ENCODE measurements around the gene PADI4.

Gene PADI4, protein sequence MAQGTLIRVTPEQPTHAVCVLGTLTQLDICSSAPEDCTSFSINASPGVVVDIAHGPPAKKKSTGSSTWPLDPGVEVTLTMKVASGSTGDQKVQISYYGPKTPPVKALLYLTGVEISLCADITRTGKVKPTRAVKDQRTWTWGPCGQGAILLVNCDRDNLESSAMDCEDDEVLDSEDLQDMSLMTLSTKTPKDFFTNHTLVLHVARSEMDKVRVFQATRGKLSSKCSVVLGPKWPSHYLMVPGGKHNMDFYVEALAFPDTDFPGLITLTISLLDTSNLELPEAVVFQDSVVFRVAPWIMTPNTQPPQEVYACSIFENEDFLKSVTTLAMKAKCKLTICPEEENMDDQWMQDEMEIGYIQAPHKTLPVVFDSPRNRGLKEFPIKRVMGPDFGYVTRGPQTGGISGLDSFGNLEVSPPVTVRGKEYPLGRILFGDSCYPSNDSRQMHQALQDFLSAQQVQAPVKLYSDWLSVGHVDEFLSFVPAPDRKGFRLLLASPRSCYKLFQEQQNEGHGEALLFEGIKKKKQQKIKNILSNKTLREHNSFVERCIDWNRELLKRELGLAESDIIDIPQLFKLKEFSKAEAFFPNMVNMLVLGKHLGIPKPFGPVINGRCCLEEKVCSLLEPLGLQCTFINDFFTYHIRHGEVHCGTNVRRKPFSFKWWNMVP

DNA sequence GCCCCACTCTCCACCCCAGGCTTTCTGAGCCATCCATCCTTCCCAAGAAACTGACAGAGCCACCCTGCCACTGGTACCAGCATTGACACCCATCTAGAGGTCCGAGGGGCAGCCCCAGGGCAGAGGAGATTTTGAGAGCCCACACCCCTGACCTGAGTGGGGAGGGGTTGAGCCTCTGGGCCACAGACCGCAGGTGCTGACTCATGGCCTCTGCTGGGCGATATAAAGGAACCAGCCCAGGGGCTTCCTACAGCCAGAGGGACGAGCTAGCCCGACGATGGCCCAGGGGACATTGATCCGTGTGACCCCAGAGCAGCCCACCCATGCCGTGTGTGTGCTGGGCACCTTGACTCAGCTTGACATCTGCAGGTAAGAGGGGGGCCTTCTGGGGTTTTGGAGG lies at the start of gene PADI4:
TSS of gene PADI4 (plus strand) at position 252 of the 400 bp plus-strand sequence. CDS start at position 278, 26 bp downstream.
- DNase-seq (ENCODE audit: low read depth in 1 of 2, low spot score in 1 of 2), result no peak

DNA sequence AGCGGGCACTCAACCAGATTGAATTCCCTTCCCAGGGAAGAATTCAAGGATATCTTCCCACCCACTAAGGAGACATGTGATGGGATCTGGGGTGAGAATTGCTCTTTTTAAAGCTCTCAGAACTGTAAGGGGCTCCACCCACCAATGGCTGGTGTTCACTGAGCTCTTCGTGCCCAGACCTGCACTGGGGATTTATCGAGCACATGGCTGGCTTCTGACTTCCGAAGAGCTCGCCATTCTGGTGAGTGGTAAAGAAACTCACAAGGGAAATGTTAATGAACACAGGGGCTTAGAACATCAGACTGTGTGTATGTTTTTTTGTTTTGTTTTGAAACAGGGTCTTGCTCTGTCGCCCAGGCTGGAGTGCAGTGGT lies 49.3 kb upstream of the PADI4 start:
- DNase-seq (ENCODE audit: low read depth in 1 of 2, low spot score in 1 of 2), result no peak

DNA sequence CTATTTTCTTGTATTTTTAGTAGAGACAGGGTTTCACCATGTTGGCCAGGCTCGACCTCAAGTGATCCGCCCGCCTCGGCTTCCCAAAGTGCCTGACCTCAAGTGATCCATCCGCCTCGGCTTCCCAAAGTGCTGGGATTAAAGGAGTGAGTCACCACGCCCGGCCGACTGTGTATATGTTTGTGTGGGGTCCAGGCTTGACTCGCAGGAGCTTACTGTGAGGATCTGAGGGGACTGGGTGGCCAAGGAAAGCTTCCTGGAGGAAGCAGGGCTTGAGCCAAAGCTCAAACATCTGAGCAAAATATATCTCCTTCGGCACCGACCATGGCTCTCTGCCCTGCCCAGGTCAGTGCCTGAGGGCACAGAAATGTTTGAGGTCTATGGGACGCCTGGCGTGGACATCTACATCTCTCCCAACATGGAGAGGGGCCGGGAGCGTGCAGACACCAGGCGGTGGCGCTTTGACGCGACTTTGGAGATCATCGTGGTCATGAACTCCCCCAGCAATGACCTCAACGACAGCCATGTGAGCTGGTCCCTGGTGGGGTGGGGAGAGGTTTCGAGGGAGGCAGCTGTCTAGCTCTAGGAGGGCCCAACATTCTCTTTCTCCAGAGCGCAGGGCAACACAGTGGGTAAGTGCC lies 48.6 kb upstream of the PADI4 start:
- no peak for DNase-seq (ENCODE audit: low read depth in 1 of 2, low spot score in 1 of 2)

DNA sequence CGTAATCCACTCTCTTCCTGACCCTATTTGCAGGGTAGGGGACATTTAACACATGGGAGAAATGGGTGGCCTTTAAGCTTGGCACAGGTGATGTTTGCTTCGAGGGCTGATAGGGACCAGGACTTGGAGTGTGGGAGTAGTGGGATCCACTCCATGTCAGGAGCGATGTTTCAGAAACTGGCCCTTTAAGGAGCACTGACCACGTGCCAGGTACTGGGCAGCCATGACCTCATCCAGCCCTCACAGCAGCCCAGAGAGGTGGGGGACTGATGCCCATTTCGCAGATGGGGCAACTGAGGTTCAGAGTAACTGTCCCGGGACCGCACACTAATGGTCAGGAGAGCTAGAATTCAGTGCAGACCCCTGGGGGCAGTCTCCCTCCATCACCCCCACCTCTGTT lies 47.7 kb upstream of the PADI4 start:
- DNase-seq (ENCODE audit: low read depth in 1 of 2, low spot score in 1 of 2), result no peak

DNA sequence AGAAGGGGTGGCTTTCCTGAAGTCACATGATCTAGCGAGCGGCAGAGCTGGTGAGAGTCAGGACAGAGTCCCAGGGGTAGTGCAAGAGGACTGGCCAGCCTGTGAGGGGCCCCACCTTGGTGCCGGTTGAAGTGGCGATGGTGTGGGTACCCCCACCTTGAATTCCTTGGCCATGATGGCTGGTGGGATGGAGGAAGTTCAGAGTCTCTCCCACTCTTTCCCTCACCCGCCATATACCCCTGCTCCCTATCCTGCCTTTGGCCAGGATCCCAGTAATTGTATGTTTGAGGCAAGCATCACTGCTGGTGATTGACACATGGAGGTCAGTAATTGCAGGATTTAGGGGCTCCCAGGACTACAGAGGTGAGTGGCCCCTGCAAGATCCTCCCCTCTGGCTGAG lies 47.3 kb upstream of the PADI4 start:
- DNase-seq (ENCODE audit: low read depth in 1 of 2, low spot score in 1 of 2), result no peak

DNA sequence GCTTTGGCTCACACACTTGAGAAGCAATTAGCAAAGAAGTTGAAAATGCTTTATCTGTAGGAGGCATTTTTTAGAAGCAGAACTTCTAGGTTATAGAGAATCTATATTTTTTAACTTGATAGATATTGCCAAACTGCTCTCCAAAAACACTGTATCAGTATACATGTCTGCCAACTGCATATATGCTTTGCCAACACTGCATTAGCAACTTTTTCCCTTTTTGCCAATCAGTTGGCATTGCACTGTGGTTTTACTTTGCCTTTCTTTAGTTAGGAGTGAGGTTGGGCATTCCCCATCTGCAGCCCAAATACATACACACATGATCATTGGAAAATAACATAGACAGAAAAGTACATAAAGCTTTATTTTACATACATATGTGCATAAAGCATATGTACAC lies 44.1 kb upstream of the PADI4 start:
- no peak for DNase-seq (ENCODE audit: low read depth in 1 of 2, low spot score in 1 of 2)

DNA sequence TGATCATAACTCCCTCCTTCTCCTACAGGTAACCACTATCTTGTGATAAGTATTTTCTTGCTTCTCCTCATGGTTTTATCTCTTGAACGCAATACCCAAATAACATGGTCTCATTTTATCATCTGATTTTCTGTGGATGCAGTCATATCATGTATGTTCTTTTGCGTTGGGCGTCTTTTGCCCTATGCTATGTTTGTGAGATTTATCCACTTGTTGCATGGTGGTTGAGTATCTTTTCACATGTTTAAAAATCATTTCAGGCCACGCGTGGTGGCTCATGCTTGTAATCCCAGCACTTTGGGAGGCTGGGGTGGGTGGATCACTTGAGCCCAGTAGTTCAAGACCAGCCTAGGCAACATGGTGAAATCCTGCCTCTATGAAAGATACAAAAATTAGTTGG lies 43.5 kb upstream of the PADI4 start:
- DNase-seq (ENCODE audit: low read depth in 1 of 2, low spot score in 1 of 2), result no peak

DNA sequence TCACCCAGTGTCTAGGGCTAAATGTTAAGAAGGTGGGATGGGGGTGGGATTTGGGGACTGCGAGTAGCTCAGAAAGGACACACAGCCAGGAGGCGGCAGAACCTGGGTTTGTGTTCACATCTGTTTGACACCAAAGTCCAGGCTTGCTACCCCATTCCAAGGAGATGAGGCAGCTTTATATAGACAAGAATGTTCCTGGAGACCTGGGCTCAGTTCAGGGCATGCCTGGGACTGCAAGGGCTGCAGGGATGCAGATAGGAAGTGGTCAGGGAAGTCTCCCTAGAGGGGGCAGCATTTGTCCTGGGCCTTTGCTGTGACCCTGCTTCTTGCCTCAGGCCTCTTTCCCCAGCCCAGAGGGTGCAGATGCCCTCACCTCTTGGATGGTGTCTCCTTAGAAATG lies 42.8 kb upstream of the PADI4 start:
- DNase-seq (ENCODE audit: low read depth in 1 of 2, low spot score in 1 of 2), result no peak

DNA sequence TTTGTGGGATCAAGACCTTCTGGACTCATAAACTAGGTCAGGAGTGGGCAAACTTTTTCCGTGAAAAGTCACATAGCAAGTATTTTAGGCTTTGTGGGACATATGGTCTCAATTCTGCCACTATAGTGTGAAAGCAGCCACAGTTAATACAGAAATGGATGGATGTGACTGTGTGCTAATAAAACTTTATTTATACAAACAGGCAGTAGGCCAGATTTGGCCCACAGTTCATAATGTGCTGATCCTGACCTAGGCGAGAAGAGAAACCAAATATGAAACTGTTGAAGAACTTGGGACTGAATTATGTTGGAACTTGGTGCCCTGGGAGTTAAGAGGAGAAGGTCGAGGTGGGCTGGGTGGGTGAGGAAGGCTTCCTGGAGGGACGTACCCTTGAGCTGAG lies 42.0 kb upstream of the PADI4 start:
- no peak for DNase-seq (ENCODE audit: low read depth in 1 of 2, low spot score in 1 of 2)

DNA sequence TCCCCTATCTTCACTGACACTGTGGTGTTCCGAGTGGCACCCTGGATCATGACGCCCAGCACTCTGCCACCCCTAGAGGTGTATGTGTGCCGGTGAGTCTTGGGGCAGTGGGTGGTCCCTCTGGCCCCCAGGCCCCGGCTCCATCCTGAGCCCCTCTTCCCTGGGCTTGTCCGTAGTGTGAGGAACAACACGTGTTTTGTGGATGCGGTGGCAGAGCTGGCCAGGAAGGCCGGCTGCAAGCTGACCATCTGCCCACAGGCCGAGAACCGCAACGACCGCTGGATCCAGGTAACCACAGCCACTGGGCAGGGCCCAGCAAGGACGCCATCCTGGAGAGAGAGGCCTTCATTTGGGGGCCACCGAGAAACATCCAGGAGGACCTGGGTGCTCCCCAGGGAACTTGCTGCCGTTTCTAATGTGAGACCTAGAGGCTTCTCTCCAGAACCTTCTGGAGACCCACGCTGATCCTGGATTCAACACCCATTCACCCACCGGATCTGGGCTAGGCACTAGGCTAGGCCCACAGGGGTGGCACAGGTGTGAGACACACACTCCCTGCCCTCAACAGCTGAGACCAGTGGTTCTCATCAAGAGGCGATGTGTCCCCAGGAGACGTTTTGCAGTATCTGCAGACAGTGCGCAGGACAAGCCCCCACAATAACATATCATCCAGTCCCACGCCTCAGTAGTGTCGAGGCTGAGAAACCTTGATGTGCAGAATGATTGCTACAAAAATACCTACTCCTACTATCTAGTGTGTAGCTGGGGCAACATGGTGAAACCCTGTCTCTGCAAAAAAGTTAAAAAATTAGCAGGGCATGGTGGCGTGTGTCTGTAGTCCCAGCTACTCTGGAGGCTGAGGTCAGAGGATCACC lies 36.9 kb upstream of the PADI4 start:
- DNase-seq (ENCODE audit: low read depth in 1 of 2, low spot score in 1 of 2), result no peak

DNA sequence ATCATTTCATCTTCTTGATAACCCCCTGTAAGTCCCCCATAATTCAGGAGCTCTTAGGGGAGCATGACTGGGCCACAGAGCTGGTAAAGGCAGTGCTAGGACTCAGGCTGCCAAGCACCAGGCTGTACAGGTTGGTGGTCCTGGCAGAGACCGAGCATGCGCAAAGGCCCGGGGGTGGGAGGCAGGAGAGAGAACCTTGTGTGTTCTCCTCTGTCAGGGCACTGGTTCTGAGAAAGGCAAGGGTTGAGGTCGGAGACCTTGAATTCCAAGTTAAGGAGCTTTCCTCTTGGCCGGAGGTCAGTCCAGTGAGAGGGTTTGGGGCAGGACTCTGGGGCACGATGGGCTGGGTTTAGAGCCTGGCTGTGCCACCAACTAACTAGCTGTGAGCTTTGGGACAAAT lies 35.9 kb upstream of the PADI4 start:
- no peak for DNase-seq (ENCODE audit: low read depth in 1 of 2, low spot score in 1 of 2)

DNA sequence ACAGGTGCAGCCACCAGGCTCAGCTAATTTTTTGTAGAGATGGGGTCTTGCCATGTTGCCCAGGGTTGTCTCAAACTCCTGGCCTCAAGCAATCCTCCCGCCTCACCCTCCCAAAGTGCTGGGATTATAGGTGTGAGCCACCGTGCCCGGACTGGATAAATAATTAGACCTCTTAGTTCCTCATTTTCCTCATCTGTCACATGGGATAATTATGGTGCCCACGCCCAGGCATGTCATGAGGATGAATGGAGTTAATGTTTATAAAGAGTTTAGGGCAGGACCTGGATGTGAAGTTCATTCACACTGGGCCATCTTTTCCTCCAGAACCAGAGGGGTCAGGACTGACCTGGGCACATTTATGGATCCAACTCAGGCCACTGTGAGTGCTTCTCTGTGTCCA lies 35.4 kb upstream of the PADI4 start:
- DNase-seq (ENCODE audit: low read depth in 1 of 2, low spot score in 1 of 2), result no peak

DNA sequence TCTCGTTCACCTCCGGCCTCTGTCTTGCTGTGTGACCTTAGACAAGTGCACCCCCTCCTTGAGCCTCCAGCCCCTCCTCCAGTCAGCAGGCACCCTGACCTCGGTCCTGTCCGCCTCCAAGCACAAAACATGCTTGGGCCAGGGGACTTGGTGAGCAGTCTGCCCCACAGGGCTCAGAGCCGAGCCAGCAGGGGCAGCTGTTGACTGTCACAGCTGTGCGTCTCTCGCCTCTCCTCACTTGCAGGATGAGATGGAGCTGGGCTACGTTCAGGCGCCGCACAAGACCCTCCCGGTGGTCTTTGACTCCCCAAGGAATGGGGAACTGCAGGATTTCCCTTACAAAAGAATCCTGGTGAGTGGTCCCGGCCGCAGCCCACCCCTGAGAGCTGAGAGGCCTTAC lies 34.9 kb upstream of the PADI4 start:
- no peak for DNase-seq (ENCODE audit: low read depth in 1 of 2, low spot score in 1 of 2)

DNA sequence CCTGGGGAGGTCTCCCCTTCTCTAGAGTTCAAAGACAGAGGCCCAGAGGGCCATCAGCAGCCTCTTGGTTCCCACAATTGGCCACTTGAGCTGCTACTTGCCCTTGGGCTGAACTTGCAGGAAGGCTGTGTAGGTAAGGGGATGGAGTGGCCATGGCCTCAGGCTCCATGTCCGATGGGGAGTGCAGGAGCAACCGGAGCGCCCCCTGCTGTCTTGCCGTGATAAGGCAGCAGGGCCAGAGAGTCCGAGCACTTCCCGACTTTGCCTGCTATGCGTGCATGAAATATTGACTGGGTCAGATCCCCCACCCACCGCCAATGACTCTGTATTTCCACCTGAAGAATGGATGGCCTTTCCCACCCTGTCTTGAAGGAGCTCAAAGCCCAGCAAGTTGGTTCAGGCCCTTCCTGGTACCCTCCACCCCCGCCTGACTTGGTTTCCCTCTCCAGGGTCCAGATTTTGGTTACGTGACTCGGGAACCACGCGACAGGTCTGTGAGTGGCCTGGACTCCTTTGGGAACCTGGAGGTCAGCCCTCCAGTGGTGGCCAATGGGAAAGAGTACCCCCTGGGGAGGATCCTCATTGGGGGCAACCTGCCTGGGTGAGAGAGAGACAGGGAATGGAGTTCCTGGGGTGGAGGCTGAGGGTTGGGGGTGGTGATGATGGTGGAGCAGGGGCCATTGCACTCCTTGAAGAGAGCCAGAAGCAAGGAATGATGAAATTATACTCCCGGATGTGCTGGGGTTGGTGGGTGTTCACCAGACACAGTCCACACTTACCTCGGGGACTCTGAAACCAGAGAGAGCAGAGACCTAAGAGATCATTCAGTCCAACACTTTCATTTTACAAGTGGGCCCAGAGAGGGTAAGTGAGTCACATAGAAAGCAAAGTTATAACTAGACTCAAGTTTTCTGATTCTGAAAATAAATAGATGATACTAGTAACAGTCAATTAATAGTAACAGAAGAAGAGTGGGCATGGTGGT lies 33.5 kb upstream of the PADI4 start:
- DNase-seq (ENCODE audit: low read depth in 1 of 2, low spot score in 1 of 2), result no peak

DNA sequence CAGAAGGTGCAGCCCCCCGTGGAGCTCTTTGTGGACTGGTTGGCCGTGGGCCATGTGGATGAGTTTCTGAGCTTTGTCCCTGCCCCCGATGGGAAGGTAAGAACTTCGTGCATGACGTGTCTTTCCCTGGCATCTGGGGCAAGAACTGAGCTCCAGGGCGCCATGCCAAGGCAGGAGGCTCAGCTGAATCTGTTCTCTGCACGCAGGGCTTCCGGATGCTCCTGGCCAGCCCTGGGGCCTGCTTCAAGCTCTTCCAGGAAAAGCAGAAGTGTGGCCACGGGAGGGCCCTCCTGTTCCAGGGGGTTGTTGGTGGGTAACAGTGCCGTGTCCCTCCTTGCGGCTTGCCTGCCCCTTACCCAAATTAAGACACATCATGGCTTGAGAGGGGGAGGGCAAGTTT lies 31.4 kb upstream of the PADI4 start:
- DNase-seq (ENCODE audit: low read depth in 1 of 2, low spot score in 1 of 2), result no peak

DNA sequence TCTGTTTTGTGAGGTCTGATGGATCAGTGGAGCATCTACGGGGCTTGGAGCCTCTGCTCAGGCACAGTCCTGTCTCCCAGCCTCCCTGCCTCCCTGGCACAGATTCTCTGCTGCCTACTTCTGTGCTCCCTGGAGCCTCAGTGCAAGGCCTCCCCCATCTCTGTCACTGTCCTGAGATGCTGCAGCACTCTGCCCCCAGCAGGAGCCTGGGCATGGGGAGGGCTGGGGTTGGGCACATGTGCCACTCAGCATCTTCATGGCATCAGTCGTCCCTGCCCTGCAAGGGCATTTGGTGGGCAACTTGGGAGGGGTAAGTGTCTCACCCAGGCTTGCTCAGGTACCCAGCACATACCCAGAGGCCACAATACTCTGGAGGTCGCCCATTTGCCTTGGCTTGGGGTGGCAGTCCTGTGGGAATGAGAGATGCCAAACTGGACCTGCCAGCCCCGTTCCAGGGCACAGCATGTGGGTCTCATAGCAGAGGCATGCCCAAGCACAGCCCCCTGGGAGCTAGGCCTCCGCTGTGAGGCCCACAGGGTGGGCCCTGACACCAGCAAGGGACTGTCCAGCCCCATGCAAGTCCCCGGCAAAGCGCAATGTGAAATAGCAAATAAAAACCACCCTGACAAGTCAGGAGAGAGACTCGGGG lies 30.4 kb upstream of the PADI4 start:
- DNase-seq (ENCODE audit: low read depth in 1 of 2, low spot score in 1 of 2), result no peak

DNA sequence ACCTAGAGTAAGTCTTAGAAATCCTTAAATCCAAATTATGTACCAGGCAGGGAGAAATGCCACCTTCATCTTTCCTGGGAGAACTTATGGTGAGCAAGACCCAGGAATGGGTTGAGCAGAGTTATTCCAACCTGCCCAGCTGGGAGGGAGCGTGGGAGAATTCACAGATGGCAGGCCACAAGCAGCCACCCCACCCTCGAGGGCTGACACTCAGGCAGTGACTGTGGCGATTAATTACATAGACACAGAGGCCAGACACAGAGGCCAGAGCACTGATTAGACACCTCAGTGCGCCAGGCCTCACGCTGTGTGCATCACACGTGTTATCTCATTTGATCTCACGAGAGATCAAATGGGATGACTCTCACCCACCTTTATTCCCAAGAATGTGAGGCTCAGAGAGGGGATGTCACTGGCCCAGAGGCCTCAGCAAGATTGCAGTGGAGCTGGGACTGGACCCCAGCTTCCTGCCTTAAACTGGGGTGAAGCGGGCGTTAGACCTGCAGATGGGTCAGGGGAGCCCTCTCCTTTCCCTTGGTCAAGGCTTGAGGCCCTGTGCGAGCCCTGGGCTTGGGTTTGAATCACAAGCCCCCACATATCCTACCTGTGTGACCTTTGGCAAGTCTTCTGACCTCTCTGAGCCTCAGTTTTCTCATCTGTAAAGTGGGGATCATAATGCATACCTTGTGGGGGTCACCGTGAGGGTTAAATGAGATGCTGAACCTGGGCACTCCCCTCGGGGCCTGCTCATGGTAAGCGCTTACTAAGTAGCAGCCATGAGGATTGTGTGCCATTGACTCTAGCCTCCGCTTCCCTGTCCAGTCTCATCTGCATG lies 28.8 kb upstream of the PADI4 start:
- DNase-seq (ENCODE audit: low read depth in 1 of 2, low spot score in 1 of 2), result no peak

DNA sequence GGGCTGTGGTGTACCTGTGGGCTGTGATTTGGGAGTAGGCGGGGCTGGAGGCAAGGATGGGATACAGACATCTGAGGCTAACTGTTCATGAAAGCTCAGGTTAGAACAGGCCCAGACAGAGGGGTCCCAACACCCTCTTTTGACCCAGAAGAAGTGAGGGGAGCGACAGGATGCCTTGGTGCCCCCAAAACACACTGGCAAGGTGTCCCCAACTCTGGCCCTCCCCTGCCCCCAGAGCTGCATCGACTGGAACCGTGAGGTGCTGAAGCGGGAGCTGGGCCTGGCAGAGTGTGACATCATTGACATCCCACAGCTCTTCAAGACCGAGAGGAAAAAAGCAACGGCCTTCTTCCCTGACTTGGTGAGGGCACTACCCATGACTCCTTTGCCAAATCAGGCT lies 27.6 kb upstream of the PADI4 start:
- no peak for DNase-seq (ENCODE audit: low read depth in 1 of 2, low spot score in 1 of 2)

DNA sequence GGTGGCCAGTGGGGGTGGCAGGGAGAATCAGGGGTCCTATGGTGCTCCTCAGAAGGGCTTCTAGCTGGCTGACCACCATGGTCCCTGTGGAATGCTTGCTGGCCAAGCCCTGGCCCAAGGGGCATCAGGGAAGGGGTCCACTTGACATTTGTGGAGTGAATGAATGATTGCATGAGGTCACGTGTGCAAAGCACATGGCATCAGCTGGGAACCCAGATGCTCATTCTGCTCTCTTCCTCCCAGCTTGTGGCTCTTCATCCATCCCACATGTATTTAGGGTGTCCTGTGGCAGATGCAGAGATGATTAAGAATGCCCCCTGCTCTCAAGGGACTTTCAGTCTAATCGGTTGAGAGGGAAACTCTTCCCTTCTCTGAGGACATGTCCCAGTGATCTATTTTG lies 27.1 kb upstream of the PADI4 start:
- no peak for DNase-seq (ENCODE audit: low read depth in 1 of 2, low spot score in 1 of 2)
